ENCODE measurements around the gene TAP2.

GRCh38 chr6:32851025-32851424 lies 12.5 kb upstream of the TAP2 start:
- TF ChIP-seq MAX (IDR thresholded peaks at IDR 0.05): no peak
- no peak for TF ChIP-seq REST (IDR thresholded peaks at IDR 0.05; ENCODE audit: low read depth)

Data from HCT116 (cell line).